GM19467 (cell line): ENCODE measurements around the gene ATP9A.
"Not testable (repeated sequence)": the region's sequence is repeated elsewhere in the genome, so short reads cannot be mapped to it uniquely, and the experiment has no call there.

ENCODE experiments used
- ATAC-seq: cut with Tn5 transposase; IDR thresholded peaks from one replicate; pipeline ENCODE4 v1.9.1; 2021; ENCODE audit warnings: mild to moderate bottlenecking, moderate library complexity; ENCODE audit not compliant: unreplicated experiment

ATP9A gene

GRCh38 chr20:51697096-51697826 is 70.9 kb downstream of the ATP9A start:
- no peak for ATAC-seq

- no peak for ATAC-seq
These were observed 71.7 kb downstream of the ATP9A start for GRCh38 chr20:51696304-51697071.

- no peak for ATAC-seq
These were observed 72.5 kb downstream of the ATP9A start for GRCh38 chr20:51695574-51696303.

GRCh38 chr20:51692806-51693400 is 75.3 kb downstream of the ATP9A start:
- ATAC-seq: no peak

GRCh38 chr20:51691703-51692102 is 76.5 kb downstream of the ATP9A start:
- no peak for ATAC-seq

- ATAC-seq: no peak
These were observed 79.5 kb downstream of the ATP9A start for GRCh38 chr20:51688600-51689244.

GRCh38 chr20:51687630-51688029 is 80.6 kb downstream of the ATP9A start:
- no peak for ATAC-seq

GRCh38 chr20:51687108-51687507 is 81.1 kb downstream of the ATP9A start:
- no peak for ATAC-seq

- ATAC-seq: not testable (repeated sequence)
These were observed 82.7 kb downstream of the ATP9A start for GRCh38 chr20:51685494-51685893.

GRCh38 chr20:51680067-51680749 is 88.0 kb downstream of the ATP9A start:
- ATAC-seq: no peak

- no peak for ATAC-seq
These were observed 88.8 kb downstream of the ATP9A start for GRCh38 chr20:51679254-51679921.

GRCh38 chr20:51678026-51678697 is 90.0 kb downstream of the ATP9A start:
- ATAC-seq: no peak

- no peak for ATAC-seq
These were observed 99.2 kb downstream of the ATP9A start for GRCh38 chr20:51668947-51669346.

GRCh38 chr20:51668515-51668914 is 99.7 kb downstream of the ATP9A start:
- ATAC-seq: no peak

GRCh38 chr20:51667491-51667890 is 100.7 kb downstream of the ATP9A start:
- no peak for ATAC-seq

- no peak for ATAC-seq
These were observed 101.2 kb downstream of the ATP9A start for GRCh38 chr20:51667002-51667408.

- no peak for ATAC-seq
These were observed 102.1 kb downstream of the ATP9A start for GRCh38 chr20:51666126-51666525.

GRCh38 chr20:51665543-51666118 is 102.6 kb downstream of the ATP9A start:
- no peak for ATAC-seq
